ENCODE data around the gene FBXL19. TPM values are rescaled to one million over a fixed set of nuclear protein-coding genes. Genes with fewer than 3 reads are reported as not detected.

The FBXL19 gene
- total and polyA plus RNA-seq, 2 of the 13 experiments (the other 11 are each of a cell fraction or from before 2014, with no cell fraction given) = 6.0 to 13.7 TPM

DNA sequence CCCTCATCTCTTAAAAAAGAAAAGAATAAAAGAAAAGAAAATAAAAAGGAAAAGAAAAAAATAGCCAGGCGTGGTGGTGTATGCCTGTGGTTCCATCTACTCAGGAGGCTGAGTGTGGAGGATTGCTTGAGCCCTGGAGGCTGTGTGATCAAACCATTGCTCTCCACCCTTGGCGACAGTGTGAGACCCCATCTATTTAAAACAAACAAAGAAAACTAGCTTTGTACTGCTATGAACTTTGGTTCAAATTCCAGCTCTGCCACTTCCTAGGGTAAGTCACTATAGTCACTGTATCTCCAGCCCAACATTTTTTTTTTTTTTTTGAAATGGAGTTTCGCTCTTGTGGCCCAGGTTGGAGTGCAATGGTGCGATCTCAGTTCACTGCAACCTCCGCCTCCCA, 22.8 kb upstream of the FBXL19 start (continued):
- peak; percentile 53 for TF ChIP-seq HNF4A (CRISPR knock-in tag; IDR thresholded peaks at IDR 0.05)
- TF ChIP-seq ARNT (IDR thresholded peaks at IDR 0.05) = no peak
- TF ChIP-seq ZNF317 (CRISPR knock-in tag; IDR thresholded peaks at IDR 0.05) = 0 out of 2 replicates have a peak, but pooled peaks have one; percentile 36
- TF ChIP-seq HNF4G (IDR thresholded peaks at IDR 0.05; ENCODE audit: borderline replicate concordance, low read depth, low read length) = no peak
- TF ChIP-seq HNF4G (CRISPR knock-in tag; IDR thresholded peaks at IDR 0.05; ENCODE audit: borderline replicate concordance, low read depth) = 0 out of 2 replicates have a peak, but pooled peaks have one; percentile 39
- 0 out of 2 replicates have a peak, but pooled peaks have one; percentile 59 for TF ChIP-seq ZNF441 (CRISPR knock-in tag; IDR thresholded peaks at IDR 0.05; ENCODE audit: borderline replicate concordance)
- no peak for TF ChIP-seq ISL2 (CRISPR knock-in tag; IDR thresholded peaks at IDR 0.05)
- TF ChIP-seq ZNF7 (CRISPR knock-in tag; IDR thresholded peaks at IDR 0.05) = peak; percentile 70
- peak; percentile 56; the same call in 1 of the 2 replicates for TF ChIP-seq NCOR1 (IDR thresholded peaks at IDR 0.05; ENCODE audit: borderline replicate concordance, low read length)
- peak; percentile 36; the same call in 1 of the 2 replicates for TF ChIP-seq ZKSCAN1 (IDR thresholded peaks at IDR 0.05; ENCODE audit: low read length)
- peak; percentile 17; the same call in 1 of the 2 replicates for TF ChIP-seq ETV5 (CRISPR knock-in tag; IDR thresholded peaks at IDR 0.05; ENCODE audit: borderline replicate concordance)
- TF ChIP-seq, protein P1, sequence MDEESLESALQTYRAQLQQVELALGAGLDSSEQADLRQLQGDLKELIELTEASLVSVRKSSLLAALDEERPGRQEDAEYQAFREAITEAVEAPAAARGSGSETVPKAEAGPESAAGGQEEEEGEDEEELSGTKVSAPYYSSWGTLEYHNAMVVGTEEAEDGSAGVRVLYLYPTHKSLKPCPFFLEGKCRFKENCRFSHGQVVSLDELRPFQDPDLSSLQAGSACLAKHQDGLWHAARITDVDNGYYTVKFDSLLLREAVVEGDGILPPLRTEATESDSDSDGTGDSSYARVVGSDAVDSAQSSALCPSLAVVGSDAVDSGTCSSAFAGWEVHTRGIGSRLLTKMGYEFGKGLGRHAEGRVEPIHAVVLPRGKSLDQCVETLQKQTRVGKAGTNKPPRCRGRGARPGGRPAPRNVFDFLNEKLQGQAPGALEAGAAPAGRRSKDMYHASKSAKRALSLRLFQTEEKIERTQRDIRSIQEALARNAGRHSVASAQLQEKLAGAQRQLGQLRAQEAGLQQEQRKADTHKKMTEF (CRISPR knock-in tag; IDR thresholded peaks at IDR 0.05) = no peak
- TF ChIP-seq FOXK1 (CRISPR knock-in tag; IDR thresholded peaks at IDR 0.05; ENCODE audit: borderline replicate concordance, low read depth) = 0 out of 2 replicates have a peak, but pooled peaks have one; percentile 14
- 0 out of 2 replicates have a peak, but pooled peaks have one; percentile 37 for TF ChIP-seq POGZ (CRISPR knock-in tag; IDR thresholded peaks at IDR 0.05)
- no peak for TF ChIP-seq ZNF296 (CRISPR knock-in tag; conservative IDR thresholded peaks at IDR 0.05)
- TF ChIP-seq ADNP (CRISPR knock-in tag; IDR thresholded peaks at IDR 0.05) = peak; percentile 62; the same call in 1 of the 2 replicates
- TF ChIP-seq, protein P2, sequence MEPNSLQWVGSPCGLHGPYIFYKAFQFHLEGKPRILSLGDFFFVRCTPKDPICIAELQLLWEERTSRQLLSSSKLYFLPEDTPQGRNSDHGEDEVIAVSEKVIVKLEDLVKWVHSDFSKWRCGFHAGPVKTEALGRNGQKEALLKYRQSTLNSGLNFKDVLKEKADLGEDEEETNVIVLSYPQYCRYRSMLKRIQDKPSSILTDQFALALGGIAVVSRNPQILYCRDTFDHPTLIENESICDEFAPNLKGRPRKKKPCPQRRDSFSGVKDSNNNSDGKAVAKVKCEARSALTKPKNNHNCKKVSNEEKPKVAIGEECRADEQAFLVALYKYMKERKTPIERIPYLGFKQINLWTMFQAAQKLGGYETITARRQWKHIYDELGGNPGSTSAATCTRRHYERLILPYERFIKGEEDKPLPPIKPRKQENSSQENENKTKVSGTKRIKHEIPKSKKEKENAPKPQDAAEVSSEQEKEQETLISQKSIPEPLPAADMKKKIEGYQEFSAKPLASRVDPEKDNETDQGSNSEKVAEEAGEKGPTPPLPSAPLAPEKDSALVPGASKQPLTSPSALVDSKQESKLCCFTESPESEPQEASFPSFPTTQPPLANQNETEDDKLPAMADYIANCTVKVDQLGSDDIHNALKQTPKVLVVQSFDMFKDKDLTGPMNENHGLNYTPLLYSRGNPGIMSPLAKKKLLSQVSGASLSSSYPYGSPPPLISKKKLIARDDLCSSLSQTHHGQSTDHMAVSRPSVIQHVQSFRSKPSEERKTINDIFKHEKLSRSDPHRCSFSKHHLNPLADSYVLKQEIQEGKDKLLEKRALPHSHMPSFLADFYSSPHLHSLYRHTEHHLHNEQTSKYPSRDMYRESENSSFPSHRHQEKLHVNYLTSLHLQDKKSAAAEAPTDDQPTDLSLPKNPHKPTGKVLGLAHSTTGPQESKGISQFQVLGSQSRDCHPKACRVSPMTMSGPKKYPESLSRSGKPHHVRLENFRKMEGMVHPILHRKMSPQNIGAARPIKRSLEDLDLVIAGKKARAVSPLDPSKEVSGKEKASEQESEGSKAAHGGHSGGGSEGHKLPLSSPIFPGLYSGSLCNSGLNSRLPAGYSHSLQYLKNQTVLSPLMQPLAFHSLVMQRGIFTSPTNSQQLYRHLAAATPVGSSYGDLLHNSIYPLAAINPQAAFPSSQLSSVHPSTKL (CRISPR knock-in tag; IDR thresholded peaks at IDR 0.05) = 0 out of 2 replicates have a peak, but pooled peaks have one; percentile 28

Measured in HepG2 (cell line).